Adrenal gland (tissue), 5 donors: ENCODE data around the gene MSMB.

Experiments used
- CTCF ChIP-seq, 6 experiments: fragments of 450-650 bp in 4 of 6; fragments of 200-600 bp in 2 of 6; sonication (generic) in 1 of 6; IDR thresholded peaks; 1 replicate in 5 of 6; 2 replicates in 1 of 6; pipeline versions ENCODE4 v1.5.1 to v1.8.0; 2016 to 2021; ENCODE audit warnings: antibody characterized with exemption in 6 of 6, mild to moderate bottlenecking in 2 of 6, moderate library complexity in 1 of 6
- POLR2A ChIP-seq, 2 donors: fragments of 450-650 bp; IDR thresholded peaks; one replicate each; pipeline ENCODE4 v1.6.1; 2017; ENCODE audit warnings: antibody characterized with exemption in 2 of 2, mild to moderate bottlenecking in 2 of 2, moderate library complexity in 1 of 2
- donor health status: DM: no; HTN: no; CAD: no.

GRCh38 chr10:46019569-46020343 lies 26.3 kb downstream of the MSMB start:
- TF ChIP-seq CTCF (IDR thresholded peaks at IDR 0.05) (no peak), POLR2A (IDR thresholded peaks at IDR 0.05) (no peak)
